CD14-positive monocyte (primary cell): ENCODE measurements around the gene CNPY1. TPM values are rescaled to one million over a fixed set of nuclear protein-coding genes. Genes with fewer than 3 reads are reported as not detected.

Source experiments
- DNase-seq, 3 donors: peaks; one replicate each; pipeline ENCODE4 v3.0.0-alpha.2; 2011 to 2022
- H2AFZ ChIP-seq: 2 replicates; pipeline ENCODE4 v1.6.0; 2012; ENCODE audit warnings: mild to moderate bottlenecking, low read depth, low read length, inconsistent platforms; ENCODE audit not compliant: insufficient read depth, poor library complexity, severe bottlenecking
- H3K27ac ChIP-seq, 2 donors: 1 replicate in 1 of 2; 2 replicates in 1 of 2; pipeline ENCODE4 v1.5.1; 2012 to 2013; ENCODE audit warnings: low read length in 2 of 2, control low read depth in 1 of 2, inconsistent platforms in 1 of 2, low read depth in 1 of 2, mild to moderate bottlenecking in 1 of 2
- H3K27me3 ChIP-seq, 2 donors: one replicate each; pipeline versions ENCODE4 v1.6.0 to v1.6.1; 2011 to 2013; ENCODE audit warnings: low read length in 2 of 2; ENCODE audit not compliant: control insufficient read depth in 2 of 2, insufficient read depth in 2 of 2
- H3K36me3 ChIP-seq, 2 donors: replicated peaks in 1 of 2; 1 replicate in 1 of 2; 2 replicates in 1 of 2; pipeline versions ENCODE4 v1.5.1 to v1.6.1; 2012 to 2013; ENCODE audit warnings: low read length in 2 of 2, control low read depth in 1 of 2, inconsistent platforms in 1 of 2, mild to moderate bottlenecking in 1 of 2; ENCODE audit not compliant: insufficient read depth in 2 of 2, control insufficient read depth in 1 of 2
- H3K4me1 ChIP-seq, 2 donors: 1 replicate in 1 of 2; 2 replicates in 1 of 2; pipeline versions ENCODE4 v1.5.1 to v1.6.1; 2012 to 2013; ENCODE audit warnings: low read length in 2 of 2, control low read depth in 1 of 2, inconsistent platforms in 1 of 2, mild to moderate bottlenecking in 1 of 2, moderate library complexity in 1 of 2; ENCODE audit not compliant: insufficient read depth in 2 of 2, control insufficient read depth in 1 of 2
- H3K4me2 ChIP-seq: replicated peaks from 2 replicates; pipeline ENCODE3; 2012; ENCODE audit warnings: low read length, moderate library complexity, mild to moderate bottlenecking; ENCODE audit not compliant: poor library complexity, severe bottlenecking; ENCODE audit errors: extremely low read depth
- H3K4me3 ChIP-seq, 3 experiments: fragments of 200-600 bp in 1 of 3; sonication (generic) in 1 of 3; replicated peaks in 1 of 3; 1 replicate in 2 of 3; 2 replicates in 1 of 3; pipeline ENCODE4 v1.5.1; 2011 to 2013; ENCODE audit warnings: low read length in 3 of 3, mild to moderate bottlenecking in 3 of 3, control low read depth in 2 of 3, low read depth in 2 of 3, inconsistent platforms in 1 of 3, moderate library complexity in 1 of 3
- H3K79me2 ChIP-seq: 2 replicates; pipeline ENCODE4 v1.6.0; 2012; ENCODE audit warnings: mild to moderate bottlenecking, control low read depth, inconsistent platforms, low read length, moderate library complexity; ENCODE audit not compliant: insufficient read depth
- H3K9ac ChIP-seq: 2 replicates; pipeline ENCODE4 v1.6.0; 2017; ENCODE audit warnings: low read length, mild to moderate bottlenecking; ENCODE audit not compliant: insufficient read depth, poor library complexity, severe bottlenecking
- H3K9me3 ChIP-seq, 2 donors: replicated peaks in 1 of 2; 1 replicate in 1 of 2; 2 replicates in 1 of 2; pipeline versions ENCODE4 v1.5.1 to v1.6.1; 2012 to 2013; ENCODE audit warnings: low read length in 2 of 2, control low read depth in 1 of 2; ENCODE audit not compliant: control insufficient read depth in 1 of 2, insufficient read depth in 1 of 2
- H4K20me1 ChIP-seq: 2 replicates; pipeline ENCODE4 v1.6.0; 2012; ENCODE audit warnings: mild to moderate bottlenecking, low read length, control low read depth, moderate library complexity; ENCODE audit not compliant: insufficient read depth
- H3K27ac Mint-ChIP-seq, 7 donors: one replicate each; pipeline ENCODE4 v1.8.0; 2020; ENCODE audit warnings: mild to moderate bottlenecking in 7 of 7, mixed read lengths in 7 of 7, moderate library complexity in 6 of 7, inconsistent platforms in 2 of 7
- H3K27me3 Mint-ChIP-seq, 3 donors: one replicate each; pipeline ENCODE4 v1.8.0; 2021 to 2022; ENCODE audit warnings: low read depth in 3 of 3, mild to moderate bottlenecking in 3 of 3, mixed read lengths in 3 of 3, moderate library complexity in 3 of 3, inconsistent platforms in 1 of 3
- H3K36me3 Mint-ChIP-seq, 2 donors: one replicate each; pipeline ENCODE4 v1.8.0; 2020; ENCODE audit warnings: mixed read lengths in 2 of 2, inconsistent platforms in 1 of 2, mild to moderate bottlenecking in 1 of 2
- H3K4me1 Mint-ChIP-seq: one replicate; pipeline ENCODE4 v1.8.0; 2020; ENCODE audit warnings: mild to moderate bottlenecking, mixed read lengths
- H3K4me3 Mint-ChIP-seq, 2 donors: one replicate each; pipeline ENCODE4 v1.8.0; 2020; ENCODE audit warnings: mild to moderate bottlenecking in 2 of 2, mixed read lengths in 2 of 2, moderate library complexity in 1 of 2
- H3K9me3 Mint-ChIP-seq, 7 donors: one replicate each; pipeline ENCODE4 v1.8.0; 2020 to 2022; ENCODE audit warnings: mixed read lengths in 7 of 7, mild to moderate bottlenecking in 6 of 7, moderate library complexity in 6 of 7, inconsistent platforms in 2 of 7
- CTCF ChIP-seq: fragments of 200-600 bp; IDR thresholded peaks from one replicate; pipeline ENCODE4 v1.8.0; 2022; ENCODE audit warnings: antibody characterized with exemption, mild to moderate bottlenecking
- WGBS: methylation state at CpG from one replicate; pipeline ENCODE4 v1.1.5; 2013; ENCODE audit warnings: missing lambda C conversion rate; ENCODE audit not compliant: insufficient coverage; 5-methylcytosine and 5-hydroxymethylcytosine counted together
- intact Hi-C, 2 donors: fragments of 100-400 bp; cut with micrococcal nuclease; formaldehyde crosslinking; loops; one replicate each; pipeline versions ENCODE4 v1.15.0 to v1.15.1; 2023
- polyA plus RNA-seq, 3 donors: library from polyadenylated mRNA; depleted of rRNA in 1 of 3; unstranded in 2 of 3; stranded (reverse) in 1 of 3; fragments of 300-500 nt in 2 of 3; fragments of >200 nt in 1 of 3; fragmentation: Illumina TruSeq in 2 of 3; gene quantifications; 1 replicate in 2 of 3; 2 replicates in 1 of 3; pipeline ENCODE4 v1.2.3, GENCODE V29; 2012 to 2021

CNPY1 gene
- polyA plus RNA-seq, 3 donors = not detected

GRCh38 chr7:155587486-155587885, 41.1 kb upstream of the CNPY1 start:
- no peak for DNase-seq
- Mint-ChIP-seq H3K27me3 (peaks cover 0 to 4% (median 1%) of the 10 kb centered on the region in 3 donors), H3K36me3 (no peaks in the 10 kb centered on the region), H3K9me3 (peaks cover 0 to 4% (median 0%) of the 10 kb centered on the region in 7 donors), H3K27ac (peak overlapping the region in 4 of 7 donors; percentile 11 to 97 (median 42)), H3K4me1 (peaks cover 67% of the 10 kb centered on the region), H3K4me3 (no peak overlapping the region)
- peaks cover 6% of the 10 kb centered on the region for H3K79me2 ChIP-seq
- H3K9me3 ChIP-seq = no peaks in the 10 kb centered on the region
- WGBS = 92% methylated on average over 10 of the region's 10 CpGs
- no peak overlapping the region for H3K4me2 ChIP-seq
- H4K20me1 ChIP-seq = no peaks in the 10 kb centered on the region
- no peak for TF ChIP-seq CTCF
- H2AFZ ChIP-seq = no peak overlapping the region
- intact Hi-C loops = no loop called here
- peaks cover 58 to 73% of the 10 kb centered on the region in 2 donors for H3K4me1 ChIP-seq
- no peak overlapping the region for H3K9ac ChIP-seq
- no peaks in the 10 kb centered on the region for H3K36me3 ChIP-seq
- no peak overlapping the region for H3K27ac ChIP-seq
- no peak overlapping the region for H3K4me3 ChIP-seq
- H3K27me3 ChIP-seq = no peaks in the 10 kb centered on the region

GRCh38 chr7:155586843-155587440, 40.6 kb upstream of the CNPY1 start:
- intact Hi-C loops = no loop called here
- Mint-ChIP-seq H3K36me3 (no peaks in the 10 kb centered on the region), H3K9me3 (peaks cover 0 to 4% (median 0%) of the 10 kb centered on the region in 7 donors), H3K27me3 (peaks cover 1 to 4% (median 2%) of the 10 kb centered on the region in 3 donors), H3K4me1 (peaks cover 61% of the 10 kb centered on the region), H3K27ac (peak overlapping the region in 1 of 7 donors; percentile 56), H3K4me3 (no peak overlapping the region)
- 96% methylated on average over 7 of the region's 14 CpGs for WGBS
- H3K9ac ChIP-seq = no peak overlapping the region
- H3K27me3 ChIP-seq = no peaks in the 10 kb centered on the region
- H3K36me3 ChIP-seq = no peaks in the 10 kb centered on the region
- peaks cover 53 to 68% of the 10 kb centered on the region in 2 donors for H3K4me1 ChIP-seq
- H3K9me3 ChIP-seq = no peaks in the 10 kb centered on the region
- no peak overlapping the region for H3K27ac ChIP-seq
- H4K20me1 ChIP-seq = no peaks in the 10 kb centered on the region
- H3K79me2 ChIP-seq = peaks cover 5% of the 10 kb centered on the region
- no peak for TF ChIP-seq CTCF
- no peak overlapping the region for H3K4me3 ChIP-seq
- no peak overlapping the region for H2AFZ ChIP-seq
- no peak for DNase-seq
- no peak overlapping the region for H3K4me2 ChIP-seq
